Stimulated activated CD8-positive, alpha-beta memory T cell treated with anti-CD3 and anti-CD28 coated beads, Interleukin-12 subunit alpha, Interleukin-12 subunit beta, amount 100 ng/mL, for 1 hour (primary cell): ENCODE measurements around the gene HBP1.
"Not testable (repeated sequence)": the region's sequence is repeated elsewhere in the genome, so short reads cannot be mapped to it uniquely, and the experiment has no call there.

ENCODE experiments used
- DNase-seq: peaks from one replicate; pipeline ENCODE4 v3.0.0-alpha.2; 2020; ENCODE audit warnings: low read depth

HBP1 gene

DNA sequence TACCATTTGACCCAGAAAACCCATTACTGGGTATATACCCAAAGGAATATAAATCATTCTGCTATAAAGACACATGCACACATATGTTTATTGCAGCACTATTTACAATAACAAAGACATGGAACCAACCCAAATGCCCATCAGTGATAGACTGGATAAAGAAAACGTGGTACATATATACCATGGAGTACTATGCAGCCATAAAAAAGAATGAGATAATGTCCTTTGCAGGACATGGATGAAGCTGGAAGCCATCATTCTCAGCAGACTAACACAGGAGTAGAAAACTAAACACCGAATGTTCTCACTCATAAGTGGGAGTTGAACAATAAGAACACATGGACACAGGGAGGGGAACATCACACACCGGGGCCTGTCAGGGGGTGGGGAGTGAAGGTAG is 13.1 kb upstream of the HBP1 start:
- not testable (repeated sequence) for DNase-seq

DNA sequence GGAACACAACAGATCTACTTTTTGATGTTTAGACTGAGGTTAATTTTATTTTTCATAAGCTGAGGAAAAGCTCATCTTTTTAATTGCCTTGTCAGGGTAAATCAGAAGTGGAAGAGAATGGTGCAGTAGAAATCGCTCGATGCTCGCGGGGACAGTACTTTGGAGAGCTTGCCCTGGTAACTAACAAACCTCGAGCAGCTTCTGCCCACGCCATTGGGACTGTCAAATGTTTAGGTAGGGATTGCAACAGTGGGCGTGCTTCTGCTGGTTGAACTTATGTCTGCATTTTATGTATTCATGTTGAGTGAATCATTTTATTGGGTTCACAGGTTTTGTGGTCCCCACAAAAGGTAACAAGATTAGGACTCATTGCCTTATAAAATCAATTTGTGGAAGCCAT is 11.7 kb upstream of the HBP1 start:
- no peak for DNase-seq

DNA sequence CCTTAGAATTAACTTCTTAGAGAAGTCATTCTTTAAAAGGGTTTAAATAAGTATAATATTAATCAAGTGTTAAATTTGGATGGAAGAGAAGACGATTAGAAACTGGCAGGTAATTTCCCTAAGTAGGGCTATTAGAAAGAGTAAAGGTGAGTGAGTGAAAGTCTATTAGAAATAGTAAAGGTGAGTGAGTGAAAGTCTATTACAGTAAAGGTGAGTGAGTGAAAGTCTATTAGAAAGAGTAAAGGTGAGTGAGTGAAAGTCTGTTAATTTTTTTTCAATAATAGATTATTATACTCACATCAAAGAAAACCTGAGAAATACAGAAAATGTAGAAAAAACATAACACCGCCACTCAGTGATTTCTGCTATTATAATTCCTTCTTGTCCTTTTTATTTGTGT is 10.8 kb upstream of the HBP1 start:
- DNase-seq, result no peak

DNA sequence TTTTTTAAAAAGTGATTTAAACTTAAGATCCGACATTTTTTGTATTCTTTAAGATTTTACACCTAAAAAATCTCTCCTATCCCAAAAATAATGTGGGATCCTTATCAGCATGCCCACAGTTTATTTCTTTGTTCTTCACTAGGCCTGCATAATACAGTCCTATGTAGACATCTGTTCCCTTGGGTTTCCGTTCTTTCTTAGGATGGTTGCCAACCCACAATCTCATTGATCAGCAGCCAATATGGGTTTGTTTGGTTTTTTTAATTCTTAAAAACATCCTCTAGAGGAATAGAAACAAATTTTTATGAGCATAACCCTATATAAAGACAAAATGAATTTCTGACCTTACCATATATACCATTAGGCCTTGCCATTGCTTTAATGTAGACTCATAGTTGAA is 8.4 kb upstream of the HBP1 start:
- no peak for DNase-seq

DNA sequence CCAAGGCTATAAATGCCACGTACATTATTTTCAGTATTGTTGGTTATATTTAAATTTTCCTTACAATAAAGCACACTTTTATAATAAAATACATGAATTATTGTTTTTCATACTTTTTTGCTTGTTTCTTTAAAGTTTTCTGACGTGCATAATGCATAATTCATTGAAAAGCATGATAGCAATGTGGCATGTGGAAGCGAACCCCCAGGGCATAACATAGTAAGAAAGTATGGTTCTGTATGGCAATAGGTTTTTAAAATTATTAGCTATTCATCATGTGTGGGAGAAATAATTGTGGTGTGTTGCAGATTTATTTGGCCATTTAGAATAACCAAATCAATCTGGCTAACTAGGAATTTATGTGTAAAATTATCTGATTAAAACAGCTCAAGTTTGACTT is 7.4 kb upstream of the HBP1 start:
- no peak for DNase-seq

DNA sequence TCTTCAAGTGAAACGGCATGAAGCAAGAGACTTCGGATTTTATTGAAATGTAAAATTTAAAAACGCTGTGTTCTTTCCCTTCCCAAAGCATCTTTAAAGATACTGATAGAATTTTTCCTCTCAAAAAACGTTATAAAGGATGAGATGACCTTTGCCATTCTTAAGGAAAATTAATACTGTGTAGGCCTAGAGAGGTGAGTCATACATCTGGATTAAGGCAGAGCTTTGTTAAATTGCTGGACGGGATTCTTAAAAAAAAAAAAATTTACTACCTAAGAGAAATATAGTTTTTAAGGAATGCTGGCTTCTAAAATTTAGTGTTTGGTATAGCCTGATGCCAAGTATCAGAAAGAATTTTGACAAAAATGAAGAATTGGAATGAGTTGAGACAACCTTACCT is 6.3 kb upstream of the HBP1 start:
- no peak for DNase-seq

DNA sequence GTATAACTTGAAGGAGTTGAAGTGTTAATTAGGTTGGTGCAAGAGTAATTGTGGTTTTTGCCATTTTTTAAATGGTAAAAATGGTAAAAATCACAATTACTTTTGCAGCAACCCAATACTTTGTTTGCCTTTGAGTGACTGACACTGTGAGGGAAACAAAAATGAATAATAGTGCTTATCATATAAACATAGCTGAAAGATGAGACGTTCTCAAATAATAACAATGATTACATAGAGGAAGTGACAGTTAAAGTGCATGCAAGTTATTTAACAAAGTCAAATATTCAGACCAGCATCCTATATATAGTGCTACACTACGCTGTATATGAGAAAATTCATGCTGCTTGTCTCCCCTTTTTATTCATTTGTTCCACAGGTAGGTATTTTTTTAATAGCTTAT is 4.7 kb upstream of the HBP1 start:
- no peak for DNase-seq

DNA sequence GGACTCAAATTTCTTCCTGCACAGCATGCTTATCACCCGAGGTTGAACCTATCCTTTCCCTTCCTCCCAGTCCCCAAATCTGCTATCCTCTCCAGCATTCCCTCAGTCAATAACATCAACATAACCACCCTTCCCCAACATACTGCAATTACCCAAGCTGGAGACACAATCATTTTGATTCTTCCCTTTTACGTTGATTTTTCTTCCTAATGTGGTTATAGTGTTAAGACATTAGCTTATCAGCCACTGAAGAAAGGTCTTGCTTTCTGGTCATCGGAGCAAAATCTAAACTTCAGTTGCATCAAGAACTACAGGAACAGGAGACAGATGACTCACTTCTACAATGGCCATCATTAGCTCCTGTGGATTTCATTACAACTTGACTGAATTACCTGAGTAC is 3.5 kb upstream of the HBP1 start:
- DNase-seq, result no peak

DNA sequence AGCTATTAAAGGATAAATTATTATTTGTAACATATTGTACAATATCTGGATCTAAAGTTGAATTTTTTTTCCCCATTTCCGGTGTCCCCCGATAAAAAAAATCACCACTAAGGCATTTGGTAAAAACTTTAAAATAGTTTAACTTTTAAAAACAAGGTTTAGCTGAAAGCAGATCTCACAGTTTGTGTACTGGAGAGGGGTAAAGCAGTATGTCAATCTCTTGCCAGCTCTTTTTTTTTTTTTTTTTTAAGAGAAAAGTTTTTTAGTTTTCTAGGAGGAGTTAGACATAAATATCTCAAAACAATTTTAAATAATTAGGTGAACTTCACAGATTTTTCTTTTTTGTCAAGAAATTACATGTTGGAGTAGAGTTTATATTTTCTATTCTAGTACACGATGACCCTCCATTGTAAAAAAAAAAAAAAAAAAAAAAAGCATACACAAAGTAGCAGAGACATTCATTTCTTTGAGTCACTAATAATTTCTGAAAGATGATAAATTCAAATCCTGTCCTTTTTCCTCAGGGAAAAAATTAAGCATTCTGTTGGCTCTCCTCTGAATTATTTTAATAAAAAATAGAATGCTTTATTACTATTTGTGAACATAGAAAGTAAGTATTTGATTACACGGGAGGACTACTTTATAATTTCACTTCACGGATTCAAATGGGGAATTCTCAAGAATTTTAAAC is 1.9 kb upstream of the HBP1 start:
- no peak for DNase-seq

DNA sequence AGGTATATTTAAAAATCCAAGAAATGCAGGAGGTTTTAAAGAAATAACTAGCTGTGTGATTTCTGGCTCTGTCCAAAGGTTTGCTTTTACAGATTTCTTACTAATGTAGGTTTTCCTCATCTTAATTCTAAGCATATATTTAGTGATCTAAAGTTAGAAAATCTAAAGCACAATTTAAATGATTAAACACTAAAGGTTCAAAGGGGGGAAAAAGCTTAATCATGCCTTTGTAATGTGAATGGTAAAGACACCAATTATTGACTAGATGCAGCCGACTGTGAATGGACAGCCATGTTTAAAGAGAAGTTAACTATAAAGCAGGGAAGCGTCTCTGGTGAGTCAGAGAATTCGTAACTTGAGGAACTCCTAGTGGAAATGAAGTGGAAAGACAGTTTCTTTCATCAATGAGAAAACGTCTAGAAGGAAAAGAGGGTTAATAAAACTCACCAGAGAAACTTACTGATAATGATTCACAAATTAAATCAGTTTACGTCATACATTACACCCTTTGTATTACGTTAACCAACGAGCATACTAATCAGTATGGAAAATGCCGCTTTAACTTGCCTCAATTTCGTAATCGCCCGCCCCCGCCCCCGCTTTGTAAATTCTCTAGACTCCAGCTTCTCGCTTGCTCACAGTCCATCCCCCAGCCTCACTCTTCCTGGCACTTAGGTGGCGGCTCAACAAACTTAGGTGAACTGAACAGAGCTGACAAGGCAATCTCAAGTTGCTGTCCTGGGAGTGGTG is 1.1 kb upstream of the HBP1 start:
- peak; percentile 40 for DNase-seq

DNA sequence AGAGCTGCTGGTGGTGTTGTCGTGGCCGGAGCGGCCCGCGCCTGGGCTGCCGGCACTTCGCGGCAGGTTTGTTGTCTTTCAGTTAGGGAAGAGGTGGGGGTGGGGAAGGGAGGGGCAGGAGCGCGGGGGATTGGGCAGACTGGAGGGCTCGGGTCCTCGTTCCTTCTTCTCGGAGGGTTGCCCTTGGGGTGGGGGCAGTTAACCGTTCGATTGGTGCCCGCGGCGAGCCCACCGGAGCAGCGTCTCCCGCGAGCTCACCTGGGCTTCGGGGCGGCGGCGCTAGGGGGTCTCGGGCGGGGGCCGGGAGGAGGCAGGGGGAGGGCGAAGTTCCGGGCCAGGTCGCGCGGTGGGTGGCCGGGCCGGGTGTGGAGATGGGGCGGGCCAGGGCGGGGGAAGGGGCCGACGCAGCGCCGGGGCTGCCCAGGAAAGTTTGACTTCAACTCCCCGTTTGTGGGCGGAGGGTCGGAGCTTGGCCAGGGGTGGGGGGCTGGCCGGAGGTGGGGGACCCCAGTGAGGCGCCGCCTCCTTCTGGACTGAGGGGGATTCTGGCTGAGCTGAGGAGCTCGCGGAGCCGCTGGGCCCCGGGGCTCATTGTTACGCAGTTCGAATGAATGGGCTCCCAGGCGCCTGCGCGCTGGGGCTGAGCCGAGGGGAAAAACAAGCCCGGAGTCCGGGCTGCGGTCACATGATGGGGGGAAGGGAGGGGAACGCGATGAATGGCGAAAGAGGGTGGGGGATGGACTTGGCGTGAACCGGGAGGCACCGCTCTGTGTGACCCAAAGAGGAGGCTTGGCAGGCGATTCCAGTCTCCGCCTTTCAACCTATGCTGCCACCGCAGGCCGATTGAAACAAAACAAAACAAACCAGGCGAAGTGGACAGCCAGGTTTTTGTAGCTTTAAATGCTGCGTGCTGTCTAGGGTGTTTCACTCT is 582 bp downstream of the HBP1 start:
- DNase-seq, result peak; percentile 73

DNA sequence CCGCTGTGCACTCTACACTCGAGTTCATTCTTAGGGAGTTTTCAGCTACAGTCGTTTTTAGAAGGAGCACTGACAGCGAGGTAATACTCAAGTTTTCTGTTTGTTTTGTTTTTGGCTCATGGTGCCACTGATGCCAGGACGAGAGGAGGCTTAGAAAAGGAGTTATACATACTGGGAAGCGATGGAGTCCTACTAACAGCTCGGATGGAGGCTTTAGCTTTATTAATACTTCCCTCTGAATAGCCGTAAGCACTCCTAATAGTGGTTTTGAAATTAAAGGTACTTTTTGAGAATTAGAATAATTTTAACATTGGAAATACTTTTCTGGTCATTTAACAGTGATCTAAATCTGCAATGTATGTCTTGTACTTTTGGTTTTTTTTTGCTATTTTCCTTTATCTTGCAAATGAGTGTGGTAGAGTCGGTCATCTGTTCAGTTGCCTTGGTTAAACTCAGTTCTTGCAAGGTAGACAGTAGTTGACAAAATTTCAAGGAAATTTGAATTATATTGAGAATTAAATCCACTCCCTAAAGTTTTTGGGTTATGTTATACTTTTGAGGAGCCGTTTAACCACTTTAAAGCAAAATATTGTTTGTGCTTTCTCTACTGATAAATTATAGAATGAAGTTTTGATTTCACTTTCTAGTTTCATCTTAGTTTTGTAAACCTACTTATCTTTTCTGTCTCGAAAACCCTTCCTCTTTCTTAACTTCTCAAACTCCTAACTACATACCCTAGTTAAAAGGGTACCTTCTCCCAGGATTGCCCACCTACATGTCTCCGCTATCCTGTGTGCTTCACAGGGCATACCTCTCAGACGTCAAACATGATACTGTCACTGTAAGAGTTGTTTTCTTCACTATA is 1.5 kb downstream of the HBP1 start:
- DNase-seq, result no peak

DNA sequence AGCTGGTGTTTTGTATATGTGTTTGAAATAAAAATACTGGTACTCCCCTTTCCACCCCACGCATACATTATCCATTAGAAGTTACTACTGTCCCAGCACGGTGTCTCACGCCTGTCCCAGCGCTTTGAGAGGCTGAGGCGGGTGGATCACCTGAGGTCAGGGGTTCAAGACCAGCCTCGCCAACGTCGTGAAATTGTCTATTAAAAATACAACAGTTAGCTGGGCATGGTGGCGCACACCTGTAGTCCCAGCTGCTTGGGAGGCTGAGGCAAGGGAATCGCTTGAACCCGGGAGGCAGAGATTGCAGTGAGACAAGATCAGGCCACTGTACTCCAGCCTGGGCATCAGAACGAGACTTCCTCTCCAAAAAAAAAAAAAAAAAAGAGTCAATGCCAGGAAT is 2.7 kb downstream of the HBP1 start:
- DNase-seq, result no peak

DNA sequence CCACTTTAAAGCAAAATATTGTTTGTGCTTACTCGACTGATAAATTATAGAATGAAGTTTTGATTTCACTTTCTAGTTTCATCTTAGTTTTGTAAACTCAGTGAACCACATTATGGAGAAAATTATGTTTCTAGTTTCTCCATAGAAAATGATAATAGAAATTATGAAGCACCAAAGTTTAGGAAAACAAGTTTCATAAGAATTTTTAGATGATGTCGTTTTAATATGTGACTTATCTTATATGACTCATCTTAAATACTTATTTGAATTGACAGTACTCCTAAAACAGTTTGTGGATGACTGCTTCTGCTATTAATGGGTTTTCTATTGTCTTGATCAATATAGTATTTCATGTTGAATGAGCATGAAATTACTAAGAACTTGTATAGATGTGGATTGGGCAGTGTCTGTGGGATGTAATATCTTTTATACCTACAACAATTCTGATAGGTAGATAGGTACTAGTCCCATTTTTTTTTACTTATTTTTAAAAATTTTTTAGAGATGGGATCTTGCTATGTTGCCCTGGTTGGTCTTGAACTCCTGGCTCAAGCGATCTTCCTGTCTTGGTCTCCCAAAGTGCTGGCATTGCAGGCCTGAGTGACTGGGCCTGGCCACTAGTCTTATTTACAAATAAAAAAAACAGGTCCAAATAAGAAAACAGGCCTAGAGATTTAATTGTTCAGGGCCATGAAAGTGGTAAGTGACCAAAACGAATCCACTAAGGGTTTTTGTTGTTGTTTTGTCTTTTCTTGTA is 3.7 kb downstream of the HBP1 start:
- DNase-seq, result no peak

DNA sequence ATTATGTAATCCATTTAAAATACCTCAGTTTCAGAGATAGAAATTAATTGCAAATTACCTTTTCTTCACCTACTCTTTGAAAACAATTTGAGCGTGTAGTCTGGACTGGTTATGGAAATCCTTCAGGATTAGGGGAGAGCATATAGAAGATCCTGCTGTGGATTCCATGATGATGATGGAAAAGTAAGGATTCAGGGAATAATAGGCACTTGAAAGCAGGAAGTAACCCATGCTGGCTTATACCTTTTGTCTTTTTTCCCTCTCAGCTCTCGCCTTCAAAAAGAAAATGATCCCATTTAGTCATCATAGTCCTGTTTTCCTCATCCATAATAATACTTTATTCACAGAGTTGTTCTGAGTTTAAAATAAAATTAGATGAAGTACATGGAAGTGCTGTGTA is 4.4 kb downstream of the HBP1 start:
- no peak for DNase-seq

DNA sequence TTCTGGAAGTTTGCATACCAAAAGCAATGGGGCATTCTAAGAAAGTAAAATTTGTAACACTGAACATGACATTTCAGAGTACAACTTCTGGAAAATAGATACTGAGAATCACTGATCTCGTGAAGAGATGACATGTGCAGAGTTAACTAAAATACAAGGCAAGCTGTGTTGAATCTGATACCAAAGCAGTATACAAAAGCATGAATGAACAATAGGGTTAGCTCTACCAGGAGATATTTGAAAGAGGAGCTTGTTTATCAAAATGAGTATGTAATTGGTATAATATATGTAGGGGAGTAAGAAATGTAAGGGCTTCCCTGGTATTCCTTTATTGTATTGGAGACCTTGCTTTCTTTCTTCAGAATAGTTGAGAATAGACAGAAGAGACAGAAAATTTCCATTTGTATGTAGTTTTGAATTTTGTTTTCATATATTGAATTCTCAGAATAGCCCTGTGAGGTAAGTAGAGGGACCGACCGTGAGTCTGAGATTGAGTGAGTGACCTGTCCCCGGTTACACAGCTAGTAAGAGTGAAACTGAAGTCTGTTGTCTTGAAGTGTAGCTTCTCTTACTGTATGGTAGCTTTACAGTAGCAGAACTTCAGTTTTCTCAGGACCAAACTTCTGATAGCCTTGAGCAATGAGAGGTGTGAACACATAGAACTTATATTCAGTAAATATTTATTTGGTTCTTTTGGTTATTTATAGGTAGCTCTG is 5.0 kb downstream of the HBP1 start:
- no peak for DNase-seq

DNA sequence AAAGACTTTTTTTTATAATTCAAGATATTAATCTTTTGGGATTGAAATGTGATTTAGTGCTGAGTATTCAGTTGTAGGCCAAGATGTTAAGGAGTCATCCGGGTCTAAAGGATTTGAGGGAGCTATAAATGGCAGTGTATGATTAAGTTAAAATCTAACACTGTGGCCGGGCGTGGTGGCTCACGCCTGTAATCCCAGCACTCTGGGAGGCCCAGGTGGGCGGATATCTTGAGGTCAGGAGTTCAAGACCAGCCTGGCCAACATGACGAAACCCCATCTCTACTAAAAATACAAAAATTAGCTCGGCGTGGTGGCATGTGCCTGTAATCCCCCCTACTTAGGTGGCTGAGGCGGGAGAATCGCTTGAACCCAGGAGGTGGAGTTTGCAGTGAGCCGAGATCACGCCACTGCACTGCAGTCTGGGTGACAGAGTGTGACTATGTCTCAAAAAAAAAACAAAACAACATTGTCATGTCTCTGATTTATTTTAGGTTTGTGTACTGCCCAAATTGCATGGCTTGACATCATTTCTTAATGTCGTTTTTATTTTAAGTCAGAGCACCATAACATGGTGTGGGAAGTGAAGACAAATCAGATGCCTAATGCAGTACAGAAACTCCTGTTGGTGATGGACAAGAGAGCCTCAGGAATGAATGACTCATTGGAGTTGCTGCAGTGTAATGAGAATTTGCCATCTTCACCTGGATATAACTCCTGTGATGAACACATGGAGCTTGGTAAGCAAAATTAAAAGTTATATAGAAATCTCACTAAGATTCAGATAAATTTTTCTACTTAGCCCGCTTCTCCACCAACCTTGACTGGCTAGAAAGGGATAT is 10.7 kb downstream of the HBP1 start:
- DNase-seq, result no peak

DNA sequence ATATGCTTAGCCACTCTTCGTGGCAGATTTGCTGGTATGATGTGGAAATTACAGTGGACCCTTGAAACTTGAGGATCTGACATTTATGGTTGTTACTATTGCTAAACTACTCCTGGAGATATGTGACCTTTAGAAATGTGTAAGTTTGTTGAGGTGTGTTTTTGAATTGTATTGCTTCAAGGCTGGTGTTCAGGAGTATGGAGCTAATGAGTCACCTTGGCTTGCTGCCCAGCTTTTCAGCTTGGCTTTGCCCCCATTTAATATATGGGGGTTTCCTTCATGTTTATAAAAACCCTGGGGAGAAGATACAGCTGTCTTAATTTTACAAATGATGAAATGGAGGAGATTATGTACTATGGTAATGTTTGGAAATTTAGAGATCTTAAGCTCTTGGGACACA is 11.6 kb downstream of the HBP1 start:
- DNase-seq, result peak; percentile 61

DNA sequence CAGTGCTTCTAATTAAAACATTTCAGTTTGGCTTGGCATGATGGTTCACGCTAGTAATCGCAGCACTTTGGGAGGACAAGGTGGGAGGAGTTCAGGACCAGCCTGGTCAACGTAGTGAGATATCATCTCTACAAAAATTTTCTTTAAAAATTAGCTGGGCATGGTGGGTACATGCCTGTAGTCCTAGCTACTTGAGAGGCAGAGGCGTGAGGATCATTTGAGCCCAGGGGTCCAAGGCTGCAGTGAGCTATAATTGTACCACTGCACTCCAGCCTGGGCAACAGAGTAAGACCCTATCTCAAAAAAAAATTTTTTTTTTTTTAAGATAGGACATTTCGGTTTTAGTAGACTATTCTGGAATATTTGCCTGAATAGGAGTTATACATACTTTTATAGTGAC is 12.4 kb downstream of the HBP1 start:
- no peak for DNase-seq

DNA sequence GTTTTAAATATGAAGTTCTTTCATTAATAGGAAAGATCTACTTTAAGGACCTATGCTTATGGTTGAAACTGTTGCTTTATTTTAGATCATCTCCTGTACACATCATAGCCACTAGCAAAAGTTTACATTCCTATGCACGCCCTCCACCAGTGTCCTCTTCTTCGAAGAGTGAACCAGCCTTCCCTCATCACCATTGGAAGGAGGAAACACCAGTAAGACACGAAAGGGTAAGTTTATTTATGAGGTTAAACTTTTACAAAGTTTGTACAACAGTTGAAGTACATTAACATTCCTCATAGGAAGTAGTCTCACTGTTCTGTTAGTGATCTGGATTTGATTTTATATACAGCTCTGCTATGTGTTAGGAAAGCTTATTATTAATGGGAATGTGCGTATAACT is 16.9 kb downstream of the HBP1 start:
- DNase-seq, result no peak
